ENCODE data around the gene SURF2. TPM values are rescaled to one million over a fixed set of nuclear protein-coding genes. Genes with fewer than 3 reads are reported as not detected.
A peak's percentile ranks its signal among the peaks of the same experiment; 100 is the strongest.

The SURF2 gene
- total and polyA plus RNA-seq, 5 experiments from 2014 or later, result 22.8 to 52.0 (median 39.8) TPM

DNA sequence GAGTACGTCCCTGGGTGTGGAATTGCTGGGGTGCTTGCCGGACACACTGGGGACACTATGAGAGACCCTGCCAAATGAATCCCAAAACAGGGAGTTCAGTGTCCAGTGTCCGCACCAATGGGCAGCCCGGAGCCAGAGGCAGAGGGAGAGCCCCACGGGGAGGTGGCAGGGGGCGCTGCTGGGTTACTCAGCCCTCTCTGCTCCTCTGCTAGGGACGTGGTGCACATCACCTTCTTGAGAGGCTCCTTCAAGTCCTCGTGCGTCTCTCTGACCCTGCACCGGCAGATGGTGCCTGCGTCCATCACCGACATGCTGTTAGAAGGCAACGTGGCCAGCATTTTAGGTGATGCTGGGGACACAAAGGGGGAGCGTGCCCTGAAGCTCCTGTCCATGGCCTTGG, 40.6 kb downstream of the SURF2 start:
- H3K9me3 Mint-ChIP-seq, result no peaks in the 10 kb centered on the region
- DNase-seq (no peak), ATAC-seq (no peak)
- peak overlapping the region in 3 of 10 donors; percentile 49 to 74 (median 69) for H3K27ac Mint-ChIP-seq
- H3K27me3 Mint-ChIP-seq, result no peaks in the 10 kb centered on the region
- H3K36me3 Mint-ChIP-seq, result peaks cover 0 to under 1% (median 0%) of the 10 kb centered on the region in 3 donors
- POLR2A ChIA-PET, result no interaction called here
- no peak overlapping the region for H3K4me3 Mint-ChIP-seq
- peaks cover 0 to 2% (median 0%) of the 10 kb centered on the region in 4 donors for H3K4me1 Mint-ChIP-seq

DNA sequence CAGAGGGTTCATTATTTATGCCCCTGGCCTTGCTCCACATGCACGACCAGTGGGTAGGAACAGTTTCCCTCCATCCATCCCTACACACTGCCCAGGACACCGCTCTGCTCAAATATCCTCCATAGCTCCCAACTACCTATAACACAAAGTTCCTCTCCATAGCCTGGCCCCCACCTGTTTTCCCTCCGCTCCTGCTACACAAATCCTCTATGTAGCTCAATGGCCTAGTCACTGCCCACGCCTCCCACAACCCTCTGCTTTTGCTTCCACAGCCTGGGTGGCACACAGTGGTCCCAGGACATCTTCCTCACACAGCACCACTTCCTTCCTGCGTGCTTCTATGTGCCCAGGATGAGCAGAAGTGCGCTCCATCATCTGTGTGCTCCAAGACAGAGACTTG, 41.0 kb downstream of the SURF2 start:
- Mint-ChIP-seq H3K4me3 (no peak overlapping the region), H3K27ac (peak overlapping the region in 4 of 10 donors; percentile 49 to 94 (median 72)), H3K4me1 (peaks cover 0 to 2% (median 0%) of the 10 kb centered on the region in 4 donors), H3K36me3 (peaks cover 0 to 2% (median 0%) of the 10 kb centered on the region in 3 donors), H3K9me3 (no peaks in the 10 kb centered on the region), H3K27me3 (no peaks in the 10 kb centered on the region)
- DNase-seq, result no peak
- no peak for ATAC-seq
- POLR2A ChIA-PET, result no interaction called here

DNA sequence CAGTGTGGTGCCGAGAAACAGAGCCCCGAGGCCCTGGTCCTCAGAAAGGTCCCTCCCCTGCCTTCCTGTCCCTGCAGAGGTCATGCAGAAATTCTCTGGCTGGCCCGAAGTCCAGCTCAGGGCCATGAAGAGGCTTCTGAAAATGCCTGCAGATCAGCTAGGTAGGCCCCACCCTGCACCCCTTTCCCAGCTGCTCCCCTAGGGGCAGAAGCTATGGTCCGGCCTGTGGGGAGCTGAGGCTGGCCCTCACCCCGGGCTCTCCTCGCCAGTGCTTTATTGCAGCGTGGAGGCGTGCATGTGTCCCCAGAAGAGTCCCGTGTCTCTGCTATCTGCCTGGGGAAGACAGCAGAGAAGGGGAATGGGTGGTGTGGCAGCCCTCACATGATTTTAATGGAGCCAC, 41.5 kb downstream of the SURF2 start:
- no peaks in the 10 kb centered on the region for H3K27me3 Mint-ChIP-seq

DNA sequence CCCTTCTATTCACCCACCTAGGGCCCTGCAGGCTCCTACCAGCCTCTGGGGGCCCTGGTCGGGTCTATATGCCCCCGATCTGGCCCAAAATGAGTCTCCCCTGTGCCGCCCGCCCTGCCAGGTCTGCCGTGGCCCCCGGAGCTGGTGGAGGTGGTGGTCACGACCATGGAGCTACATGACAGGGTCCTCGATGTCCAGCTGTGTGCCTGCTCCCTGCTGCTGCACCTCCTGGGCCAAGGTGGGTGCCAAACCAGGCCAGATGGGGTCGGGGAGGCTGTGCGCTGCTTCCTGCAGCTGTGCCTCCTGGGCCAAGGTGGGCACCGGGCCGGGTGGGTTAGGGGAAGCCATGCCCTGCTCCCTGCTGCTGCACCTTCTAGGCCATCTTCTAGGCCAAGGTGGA, 43.9 kb downstream of the SURF2 start:
- H3K36me3 Mint-ChIP-seq, result peaks cover 0 to 7% (median 0%) of the 10 kb centered on the region in 3 donors
- POLR2A ChIA-PET, result interaction anchor here (0.6 kb wide), 1 partner anchor 8 kb away, joined by 3 read pairs; no protein-coding TSS in a partner anchor
- no peak for ATAC-seq

More for the DNA sequence above, 41.5 kb downstream of the SURF2 start:
- Mint-ChIP-seq H3K9me3 (no peaks in the 10 kb centered on the region), H3K36me3 (peaks cover 0 to 2% (median 0%) of the 10 kb centered on the region in 3 donors), H3K4me3 (no peak overlapping the region), H3K4me1 (peaks cover 0 to 2% (median 0%) of the 10 kb centered on the region in 4 donors), H3K27ac (peak overlapping the region in 1 of 10 donors; percentile 74)
- ATAC-seq (no peak), DNase-seq (no peak)
- POLR2A ChIA-PET, result no interaction called here

DNA sequence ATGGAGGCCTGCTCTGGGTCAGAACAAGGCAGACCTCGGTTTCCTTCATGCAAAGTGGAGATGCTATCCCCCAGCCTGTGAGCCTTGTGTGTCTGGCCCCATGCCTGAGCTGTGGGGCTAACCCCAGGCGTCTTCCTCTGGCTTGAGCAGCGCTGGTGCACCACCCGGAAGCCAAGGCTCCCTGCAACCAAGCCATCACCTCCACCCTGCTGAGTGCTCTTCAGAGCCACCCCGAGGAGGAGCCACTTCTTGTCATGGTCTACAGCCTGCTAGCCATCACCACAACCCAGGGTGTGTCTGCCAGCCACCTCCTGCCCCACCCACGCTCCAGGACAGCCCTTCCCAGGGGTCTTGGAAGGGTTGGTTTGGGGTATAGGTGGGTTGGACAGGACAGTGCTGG, 45.2 kb downstream of the SURF2 start:
- ATAC-seq, result no peak
- H3K27ac Mint-ChIP-seq, result peak overlapping the region in 1 of 10 donors; percentile 56
- no peak overlapping the region for H3K4me3 Mint-ChIP-seq
- DNase-seq, result no peak
- POLR2A ChIA-PET, result interaction anchor here (1.2 kb wide), 1 partner anchor 16 kb away, joined by 3 read pairs; the partner anchor contains the start of gene REXO4
- peaks cover 0 to 20% (median 0%) of the 10 kb centered on the region in 3 donors for H3K36me3 Mint-ChIP-seq
- H3K27me3 Mint-ChIP-seq, result no peaks in the 10 kb centered on the region
- peaks cover 0 to 6% (median 4%) of the 10 kb centered on the region in 4 donors for H3K4me1 Mint-ChIP-seq
- no peaks in the 10 kb centered on the region for H3K9me3 Mint-ChIP-seq

More for the DNA sequence above, 43.9 kb downstream of the SURF2 start:
- Mint-ChIP-seq H3K27me3 (no peaks in the 10 kb centered on the region), H3K9me3 (no peaks in the 10 kb centered on the region), H3K4me3 (no peak overlapping the region), H3K27ac (peak overlapping the region in 1 of 10 donors; percentile 53), H3K4me1 (peaks cover 0 to 6% (median 4%) of the 10 kb centered on the region in 4 donors)
- no peak for DNase-seq

DNA sequence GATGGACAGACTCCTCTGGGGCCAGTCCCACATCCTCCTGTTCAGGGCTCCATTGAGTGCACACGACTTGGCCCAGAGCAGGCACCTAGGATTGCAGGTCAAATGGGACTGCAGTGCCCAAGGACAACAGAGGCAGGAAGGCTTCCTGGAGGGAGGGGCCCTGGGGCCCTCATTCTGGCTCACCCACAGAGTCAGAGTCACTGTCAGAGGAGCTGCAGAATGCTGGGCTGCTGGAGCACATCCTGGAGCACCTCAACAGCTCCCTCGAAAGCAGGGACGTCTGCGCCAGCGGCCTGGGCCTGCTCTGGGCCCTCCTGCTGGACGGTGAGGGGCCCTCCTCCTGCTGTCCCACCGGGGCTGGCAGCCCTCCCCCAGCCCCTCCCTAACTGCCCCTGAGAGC, 46.3 kb downstream of the SURF2 start:
- POLR2A ChIA-PET, result interaction anchor here (0.5 to 1.4 kb wide), 6 partner anchors 11 to 217 kb away, joined by 3 to 4 read pairs (median 3); partner anchors contain the start of genes MED22, REXO4 and RPL7A
- H3K27ac Mint-ChIP-seq, result no peak overlapping the region
- ATAC-seq, result no peak

DNA sequence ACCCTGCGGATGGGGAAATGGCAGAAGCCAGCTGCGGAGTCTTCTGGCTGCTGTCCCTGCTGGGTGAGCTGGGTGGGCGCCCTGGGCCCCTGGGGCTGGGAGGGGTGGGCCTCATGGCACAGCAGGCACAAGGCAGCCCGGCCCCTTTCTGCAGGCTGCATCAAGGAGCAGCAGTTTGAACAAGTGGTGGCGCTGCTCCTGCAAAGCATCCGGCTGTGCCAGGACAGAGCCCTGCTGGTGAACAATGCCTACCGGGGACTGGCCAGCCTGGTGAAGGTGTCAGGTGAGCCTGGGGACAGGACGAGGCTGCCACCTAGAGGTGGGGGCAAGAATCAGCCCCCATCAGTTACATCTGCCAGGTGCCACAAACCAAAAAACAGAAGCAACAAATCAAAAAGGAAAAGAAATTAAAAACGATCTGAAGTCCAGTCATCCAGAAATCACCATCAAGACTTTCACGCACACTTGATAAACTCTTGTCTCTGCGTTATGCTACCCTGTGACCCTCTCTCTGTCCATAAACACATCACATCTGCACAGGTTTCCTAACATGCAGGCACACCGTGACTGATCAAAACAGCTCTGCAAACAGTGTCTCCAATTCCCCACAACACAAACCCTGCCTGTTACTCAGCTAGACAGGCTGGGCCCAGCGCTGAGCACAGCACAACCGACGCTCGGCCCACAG, 47.6 kb downstream of the SURF2 start:
- Mint-ChIP-seq H3K4me3 (no peak overlapping the region), H3K36me3 (peaks cover 0 to 39% (median 10%) of the 10 kb centered on the region in 3 donors), H3K27me3 (no peaks in the 10 kb centered on the region), H3K9me3 (no peaks in the 10 kb centered on the region), H3K4me1 (peaks cover 6 to 10% (median 8%) of the 10 kb centered on the region in 4 donors), H3K27ac (peak overlapping the region in 3 of 10 donors; percentile 62 to 83 (median 75))
- POLR2A ChIA-PET, result interaction anchor here (1.1 to 1.4 kb wide), 3 partner anchors 9 to 218 kb away, joined by 3 to 4 read pairs (median 3); no protein-coding TSS in a partner anchor
- ATAC-seq, result peak; percentile 72 to 73
- DNase-seq, result peak; percentile 45 to 80 (median 56)

More for the DNA sequence above, 46.3 kb downstream of the SURF2 start:
- no peak for DNase-seq
- Mint-ChIP-seq H3K36me3 (peaks cover 0 to 30% (median 8%) of the 10 kb centered on the region in 3 donors), H3K4me1 (peaks cover 6 to 10% (median 8%) of the 10 kb centered on the region in 4 donors), H3K27me3 (no peaks in the 10 kb centered on the region), H3K4me3 (no peak overlapping the region), H3K9me3 (no peaks in the 10 kb centered on the region)

DNA sequence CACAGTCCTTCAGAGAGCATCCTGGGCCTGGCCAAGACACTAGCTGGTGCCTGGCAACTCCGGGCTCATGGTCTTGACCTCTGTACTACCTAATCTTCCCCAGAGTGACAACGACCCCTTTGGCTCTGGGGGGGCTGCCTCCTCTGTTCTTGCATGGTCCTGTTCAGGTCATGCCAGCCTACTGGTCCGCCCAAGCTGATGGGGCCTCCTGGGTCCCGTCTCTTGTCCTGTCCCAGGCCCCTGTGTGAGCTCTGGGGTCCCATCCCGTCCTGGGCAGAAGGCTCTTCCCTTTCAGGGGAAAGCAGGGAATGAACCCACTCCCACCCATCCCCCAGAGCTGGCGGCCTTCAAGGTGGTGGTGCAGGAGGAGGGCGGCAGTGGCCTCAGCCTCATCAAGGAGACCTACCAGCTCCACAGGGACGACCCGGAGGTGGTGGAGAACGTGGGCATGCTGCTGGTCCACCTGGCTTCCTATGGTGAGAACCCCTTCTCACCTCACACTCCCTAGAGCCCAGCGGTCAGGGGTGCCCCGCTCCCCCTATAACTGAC, 48.2 kb downstream of the SURF2 start:
- no peaks in the 10 kb centered on the region for H3K27me3 Mint-ChIP-seq
- H3K4me1 Mint-ChIP-seq, result peaks cover 6 to 10% (median 8%) of the 10 kb centered on the region in 4 donors
- H3K36me3 Mint-ChIP-seq, result peaks cover 0 to 45% (median 11%) of the 10 kb centered on the region in 3 donors
- ATAC-seq (no peak), DNase-seq (no peak)
- POLR2A ChIA-PET, result interaction anchor here (1.2 kb wide), 1 partner anchor 9 kb away, joined by 4 read pairs; no protein-coding TSS in a partner anchor
- H3K27ac Mint-ChIP-seq, result peak overlapping the region in 2 of 10 donors; percentile 75 to 83
- no peaks in the 10 kb centered on the region for H3K9me3 Mint-ChIP-seq
- H3K4me3 Mint-ChIP-seq, result no peak overlapping the region

DNA sequence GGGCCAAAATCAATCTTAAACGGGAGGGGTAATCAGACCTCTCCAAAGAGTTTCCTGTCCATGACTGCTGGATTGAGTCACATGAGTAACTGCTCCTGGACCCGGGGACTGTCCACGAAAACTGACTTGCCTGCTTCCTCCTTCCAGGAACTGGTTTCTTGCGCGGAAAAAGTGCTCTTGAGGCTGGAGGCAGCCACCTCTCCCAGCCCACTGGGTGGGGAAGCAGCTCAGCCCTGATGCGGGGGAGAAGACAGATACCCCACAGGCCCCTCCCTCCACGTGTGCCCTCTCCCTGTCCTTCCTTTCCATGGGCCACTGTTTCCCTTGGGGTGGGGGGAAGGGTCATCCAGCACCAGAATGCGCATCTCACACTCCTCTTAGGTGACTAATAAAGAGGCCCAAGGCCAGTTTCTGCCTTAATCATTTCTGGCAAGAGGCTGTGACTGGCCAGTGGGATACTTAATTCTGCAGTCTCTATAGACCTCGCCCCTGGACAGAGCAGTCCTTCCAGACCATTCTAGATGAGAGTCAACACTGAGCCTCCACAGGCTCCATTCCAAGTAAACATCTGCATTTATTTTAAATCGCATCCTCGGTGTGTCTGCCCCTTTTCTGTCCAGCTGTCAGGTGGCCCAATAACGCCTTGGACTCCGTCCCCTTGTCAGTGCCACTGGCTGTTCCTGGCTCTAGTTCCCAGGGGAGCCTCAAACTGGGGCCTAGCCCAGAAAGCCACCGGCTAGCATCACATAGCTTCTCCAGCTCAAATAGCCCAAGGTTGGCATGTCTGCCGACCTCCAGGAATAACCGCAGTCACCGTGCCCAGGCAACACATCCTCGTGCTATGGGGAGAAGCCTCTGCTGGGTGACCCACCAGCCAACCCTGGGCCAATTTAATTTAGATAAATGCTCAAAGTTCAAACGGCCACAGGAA, 49.4 kb downstream of the SURF2 start:
- Mint-ChIP-seq H3K4me3 (no peak overlapping the region), H3K9me3 (no peaks in the 10 kb centered on the region), H3K36me3 (peaks cover 0 to 57% (median 15%) of the 10 kb centered on the region in 3 donors), H3K27me3 (no peaks in the 10 kb centered on the region), H3K4me1 (peaks cover 6 to 10% (median 10%) of the 10 kb centered on the region in 4 donors), H3K27ac (no peak overlapping the region)
- ATAC-seq (no peak), DNase-seq (no peak)
- POLR2A ChIA-PET, result no interaction called here

DNA sequence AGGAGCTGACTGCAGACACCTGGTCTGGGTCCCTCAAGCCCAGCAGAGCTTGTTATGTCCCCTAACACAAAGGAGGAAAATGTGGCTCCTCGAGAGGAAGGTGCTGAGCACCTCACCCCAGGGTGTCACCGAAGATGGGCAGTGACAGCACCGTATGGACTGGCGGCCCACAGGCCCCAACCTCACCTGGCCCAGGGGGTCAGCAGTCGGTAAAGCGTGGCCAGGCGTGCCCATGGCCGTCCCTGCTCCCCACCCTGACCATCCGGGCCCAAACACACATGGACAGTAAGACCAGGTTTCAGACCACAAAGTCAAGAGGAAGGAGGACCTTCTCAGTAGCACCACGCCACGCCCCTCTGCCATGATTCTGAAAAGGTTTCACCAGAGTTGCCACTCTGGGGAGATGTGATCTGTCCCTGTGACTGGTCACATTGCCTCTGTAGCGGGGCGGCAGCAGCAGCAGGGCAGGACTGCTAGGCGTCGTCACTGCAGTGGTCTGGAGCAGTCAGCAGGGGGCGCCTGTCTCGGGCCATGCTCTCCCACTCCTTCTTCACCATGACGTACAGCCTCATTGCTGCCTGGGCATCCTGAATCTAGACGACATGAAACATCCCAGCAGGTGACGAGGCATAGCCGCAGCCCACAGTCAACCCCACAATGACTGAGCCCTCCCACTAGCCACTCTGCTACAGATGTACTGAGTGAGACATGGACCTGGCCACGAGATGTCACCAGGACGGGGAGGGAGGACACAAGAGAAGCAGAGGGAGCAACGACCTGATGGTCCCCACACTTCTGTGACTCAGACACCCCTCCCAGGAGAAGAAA, 50.3 kb downstream of the SURF2 start:
- peak overlapping the region in 8 of 10 donors; percentile 57 to 84 (median 76) for H3K27ac Mint-ChIP-seq
- peaks cover 6 to 10% (median 10%) of the 10 kb centered on the region in 4 donors for H3K4me1 Mint-ChIP-seq
- peaks cover 0 to 65% (median 17%) of the 10 kb centered on the region in 3 donors for H3K36me3 Mint-ChIP-seq
- H3K27me3 Mint-ChIP-seq, result no peaks in the 10 kb centered on the region
- H3K9me3 Mint-ChIP-seq, result no peaks in the 10 kb centered on the region
- DNase-seq (peak; percentile 59 to 84 (median 75)), ATAC-seq (peak; percentile 90 to 94)
- no peak overlapping the region for H3K4me3 Mint-ChIP-seq
- POLR2A ChIA-PET, result no interaction called here

DNA sequence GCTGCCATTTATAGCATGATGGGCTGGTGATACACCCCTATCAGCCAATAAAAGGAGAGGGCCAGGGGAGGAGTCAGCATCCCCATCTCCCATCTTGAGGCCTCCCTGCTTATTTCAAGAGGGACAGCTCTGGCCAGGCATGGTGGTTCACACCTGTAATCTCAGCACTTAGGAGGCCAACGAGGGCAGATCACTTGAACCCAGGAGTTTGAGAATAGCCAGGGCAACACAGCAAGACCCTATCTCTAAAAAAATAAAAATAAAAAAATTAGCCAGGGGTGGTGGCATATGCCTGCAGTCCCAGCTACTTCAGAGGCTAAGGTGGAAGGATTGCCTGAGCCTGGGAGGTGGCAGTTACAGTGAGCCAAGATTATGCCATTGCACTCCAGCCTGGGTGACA, 51.7 kb downstream of the SURF2 start:
- POLR2A ChIA-PET, result no interaction called here
- Mint-ChIP-seq H3K36me3 (peaks cover 0 to 77% (median 17%) of the 10 kb centered on the region in 3 donors), H3K27ac (no peak overlapping the region), H3K27me3 (no peaks in the 10 kb centered on the region), H3K4me1 (peaks cover 6 to 11% (median 10%) of the 10 kb centered on the region in 4 donors), H3K4me3 (no peak overlapping the region), H3K9me3 (no peaks in the 10 kb centered on the region)
- ATAC-seq, result no peak
- DNase-seq, result no peak

Data from naive thymus-derived CD8-positive, alpha-beta T cell (primary cell).